SK-N-SH treated with all-trans-retinoic acid at 6 μM for 48 hours (cell line): ENCODE measurements around the gene DCPS.

Source experiments
- ATAC-seq: fragments of 200-7000 bp; cut with Tn5 transposase; 3 replicates; pipeline ENCODE4 v1.9.1; 2020; ENCODE audit warnings: mild to moderate bottlenecking, moderate library complexity
- ARNTL ChIP-seq: fragments of 450-650 bp; formaldehyde crosslinking; IDR thresholded peaks from 2 replicates; pipeline ENCODE4 v1.5.0; 2020; ENCODE audit warnings: low read depth, mild to moderate bottlenecking, moderate library complexity, borderline replicate concordance
- BACH2 ChIP-seq: fragments of 250-450 bp; sonication (Bioruptor Pico); IDR thresholded peaks from 2 replicates; pipeline ENCODE4 v1.9.0; 2021; ENCODE audit warnings: mild to moderate bottlenecking, borderline replicate concordance
- CREB5 ChIP-seq: fragments of 250-450 bp; sonication (Bioruptor Pico); IDR thresholded peaks from 2 replicates; pipeline ENCODE4 v1.5.1; 2020; ENCODE audit warnings: low read depth, mild to moderate bottlenecking, moderate library complexity
- CSDC2 ChIP-seq: fragments of 250-450 bp; sonication (Bioruptor Pico); IDR thresholded peaks from 2 replicates; pipeline ENCODE4 v1.5.0; 2020; ENCODE audit warnings: mild to moderate bottlenecking, moderate library complexity
- CSRNP3 ChIP-seq: fragments of 250-450 bp; sonication (Bioruptor Pico); IDR thresholded peaks from 2 replicates; pipeline ENCODE4 v1.5.1; 2021; ENCODE audit warnings: mild to moderate bottlenecking, moderate library complexity
- ESRRG ChIP-seq: fragments of 250-450 bp; sonication (Bioruptor Pico); IDR thresholded peaks from 2 replicates; pipeline ENCODE4 v1.6.1; 2021; ENCODE audit warnings: mild to moderate bottlenecking
- GLIS3 ChIP-seq: fragments of 250-450 bp; sonication (Bioruptor Pico); IDR thresholded peaks from 2 replicates; pipeline ENCODE4 v1.5.0; 2020; ENCODE audit warnings: mild to moderate bottlenecking, moderate library complexity
- ISL1 ChIP-seq: fragments of 250-450 bp; sonication (Bioruptor Pico); IDR thresholded peaks from 2 replicates; pipeline ENCODE4 v2.1.2; 2022; ENCODE audit warnings: mild to moderate bottlenecking, moderate library complexity
- OSR1 ChIP-seq: fragments of 250-450 bp; sonication (Bioruptor Pico); IDR thresholded peaks from 2 replicates; pipeline ENCODE4 v1.8.0; 2022; ENCODE audit warnings: moderate library complexity, mild to moderate bottlenecking, inconsistent platforms
- PATZ1 ChIP-seq: fragments of 250-450 bp; sonication (Bioruptor Pico); IDR thresholded peaks from 2 replicates; pipeline ENCODE4 v1.8.0; 2020; ENCODE audit warnings: mild to moderate bottlenecking, moderate library complexity, borderline replicate concordance
- POU6F1 ChIP-seq: fragments of 250-450 bp; sonication (Bioruptor Pico); IDR thresholded peaks from 2 replicates; pipeline ENCODE4 v1.8.0; 2021; ENCODE audit warnings: low read depth, mild to moderate bottlenecking, moderate library complexity, borderline replicate concordance
- PPARA ChIP-seq: fragments of 250-450 bp; sonication (Bioruptor Pico); IDR thresholded peaks from 2 replicates; pipeline ENCODE4 v1.5.0; 2020; ENCODE audit warnings: mild to moderate bottlenecking, borderline replicate concordance
- RARB ChIP-seq: fragments of 250-450 bp; sonication (Bioruptor Pico); IDR thresholded peaks from 2 replicates; pipeline ENCODE4 v1.8.0; 2021; ENCODE audit warnings: mild to moderate bottlenecking, moderate library complexity
- SNAI2 ChIP-seq: fragments of 250-450 bp; sonication (Bioruptor Pico); IDR thresholded peaks from 2 replicates; pipeline ENCODE4 v1.5.0; 2020; ENCODE audit warnings: mild to moderate bottlenecking, moderate library complexity
- TCF4 ChIP-seq: fragments of 250-450 bp; sonication (Bioruptor Pico); IDR thresholded peaks from 2 replicates; pipeline ENCODE4 v1.8.0; 2021; ENCODE audit warnings: mild to moderate bottlenecking, moderate library complexity, borderline replicate concordance
- TOX ChIP-seq: fragments of 250-450 bp; sonication (Bioruptor Pico); IDR thresholded peaks from 2 replicates; pipeline ENCODE4 v1.8.0; 2021; ENCODE audit warnings: mild to moderate bottlenecking, moderate library complexity, borderline replicate concordance
- TSHZ2 ChIP-seq: fragments of 250-450 bp; sonication (Bioruptor Pico); IDR thresholded peaks from 2 replicates; pipeline ENCODE4 v1.5.0; 2020; ENCODE audit warnings: mild to moderate bottlenecking, moderate library complexity
- ZC3H10 ChIP-seq: fragments of 250-450 bp; sonication (Bioruptor Pico); IDR thresholded peaks from 2 replicates; pipeline ENCODE4 v1.5.1; 2021; ENCODE audit warnings: mild to moderate bottlenecking, moderate library complexity
- ZFP3 ChIP-seq: fragments of 250-450 bp; sonication (Bioruptor Pico); IDR thresholded peaks from 2 replicates; pipeline ENCODE4 v1.5.0; 2020; ENCODE audit warnings: mild to moderate bottlenecking, moderate library complexity
- ZFP30 ChIP-seq: fragments of 450-650 bp; formaldehyde crosslinking; IDR thresholded peaks from 2 replicates; pipeline ENCODE4 v1.5.0; 2022; ENCODE audit warnings: mild to moderate bottlenecking, moderate library complexity
- ZNF565 ChIP-seq: fragments of 450-650 bp; formaldehyde crosslinking; conservative IDR thresholded peaks from 2 replicates; pipeline ENCODE4 v1.5.0; 2020; ENCODE audit warnings: low read depth, mild to moderate bottlenecking, moderate library complexity
- ZNF70 ChIP-seq: fragments of 450-650 bp; formaldehyde crosslinking; IDR thresholded peaks from 2 replicates; pipeline ENCODE4 v1.5.0; 2020; ENCODE audit warnings: mild to moderate bottlenecking, moderate library complexity
- ZNF8 ChIP-seq: fragments of 450-650 bp; formaldehyde crosslinking; IDR thresholded peaks from 2 replicates; pipeline ENCODE4 v1.5.0; 2020; ENCODE audit warnings: mild to moderate bottlenecking, moderate library complexity

DCPS gene

GRCh38 chr11:126263489-126263888 is 40.4 kb upstream of the DCPS start:
- TF ChIP-seq ZC3H10 (CRISPR knock-in tag): no peak
- TF ChIP-seq ESRRG: no peak
- no peak for TF ChIP-seq ZNF70
- TF ChIP-seq RARB (CRISPR knock-in tag): no peak
- no peak for TF ChIP-seq CSRNP3 (CRISPR knock-in tag)
- no peak for TF ChIP-seq TSHZ2 (CRISPR knock-in tag)
- TF ChIP-seq TCF4 (CRISPR knock-in tag): no peak
- no peak for TF ChIP-seq OSR1 (CRISPR knock-in tag)
- no peak for TF ChIP-seq ZNF565 (CRISPR knock-in tag)
- no peak for TF ChIP-seq GLIS3 (CRISPR knock-in tag)
- ATAC-seq: no peak

- no peak for ATAC-seq
- TF ChIP-seq ZFP3 (CRISPR knock-in tag): no peak
- TF ChIP-seq ZNF70: no peak
- no peak for TF ChIP-seq ISL1 (CRISPR knock-in tag)
- no peak for TF ChIP-seq GLIS3 (CRISPR knock-in tag)
- no peak for TF ChIP-seq CSDC2 (CRISPR knock-in tag)
- no peak for TF ChIP-seq PATZ1
- no peak for TF ChIP-seq RARB (CRISPR knock-in tag)
- no peak for TF ChIP-seq ZFP30 (CRISPR knock-in tag)
- TF ChIP-seq PPARA: no peak
Measured at GRCh38 chr11:126265811-126266210, 38.0 kb upstream of the DCPS start.

- no peak for TF ChIP-seq TSHZ2 (CRISPR knock-in tag)
- no peak for TF ChIP-seq POU6F1 (CRISPR knock-in tag)
- no peak for TF ChIP-seq RARB (CRISPR knock-in tag)
- no peak for TF ChIP-seq CSDC2 (CRISPR knock-in tag)
- TF ChIP-seq SNAI2 (CRISPR knock-in tag): no peak
- no peak for TF ChIP-seq PATZ1
- TF ChIP-seq TOX (CRISPR knock-in tag): no peak
- TF ChIP-seq GLIS3 (CRISPR knock-in tag): no peak
- no peak for TF ChIP-seq OSR1 (CRISPR knock-in tag)
- no peak for TF ChIP-seq ISL1 (CRISPR knock-in tag)
- TF ChIP-seq BACH2 (CRISPR knock-in tag): no peak
- TF ChIP-seq CREB5 (CRISPR knock-in tag): no peak
- TF ChIP-seq PPARA: no peak
- TF ChIP-seq ARNTL (CRISPR knock-in tag): no peak
- no peak for TF ChIP-seq ZC3H10 (CRISPR knock-in tag)
- TF ChIP-seq ZFP30 (CRISPR knock-in tag): no peak
- TF ChIP-seq ZNF8 (CRISPR knock-in tag): no peak
Measured at GRCh38 chr11:126267650-126268049, 36.2 kb upstream of the DCPS start.

More at GRCh38 chr11:126267650-126268049, 36.2 kb upstream of the DCPS start:
- ATAC-seq: no peak
